Left forelimb (tissue), 1 donor: ENCODE results near the gene KIAA1191.

Experiments
- DNase-seq: peaks from one replicate; pipeline ENCODE4 v3.0.0-alpha.2; 2018; ENCODE audit warnings: low spot score

KIAA1191 gene

DNA sequence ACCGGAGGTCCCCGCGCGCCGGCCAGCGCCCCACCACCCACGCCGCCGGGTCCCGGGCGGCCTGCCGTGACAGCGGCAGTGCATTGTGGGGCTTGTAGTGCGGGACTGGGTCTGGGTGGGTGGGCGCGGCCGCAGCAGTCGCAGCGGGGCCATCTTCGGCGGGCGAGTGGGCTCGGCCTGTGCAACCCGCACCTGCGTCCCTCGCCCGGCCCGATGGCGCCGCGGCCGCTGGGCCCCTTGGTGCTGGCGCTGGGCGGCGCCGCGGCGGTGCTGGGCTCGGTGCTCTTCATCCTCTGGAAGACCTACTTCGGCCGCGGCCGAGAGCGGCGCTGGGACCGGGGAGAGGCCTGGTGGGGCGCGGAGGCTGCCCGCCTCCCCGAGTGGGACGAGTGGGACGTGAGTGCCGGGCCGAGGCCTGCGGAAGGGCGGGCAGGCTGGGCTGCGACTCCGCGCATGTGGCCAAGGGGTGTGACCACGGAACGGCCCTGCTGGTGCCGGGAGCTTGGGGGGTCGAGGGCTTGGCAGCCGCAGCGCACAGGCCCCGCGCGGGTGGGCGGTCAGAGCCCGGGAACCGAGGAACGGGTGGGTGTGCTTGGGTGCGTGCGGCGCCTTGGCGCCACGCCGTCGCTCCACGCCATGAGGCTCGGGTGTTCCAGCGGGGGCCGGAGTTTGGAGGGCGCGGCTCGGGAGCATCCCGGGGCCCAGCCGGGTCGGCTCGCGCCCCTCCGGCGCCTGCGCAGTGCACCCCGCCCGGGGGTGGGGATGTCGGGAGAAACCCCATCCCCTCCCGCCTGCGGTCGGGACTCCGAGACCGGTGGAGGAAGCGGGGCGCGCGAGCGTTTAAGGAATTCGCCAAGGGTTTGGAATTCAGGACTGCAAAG, 4.0 kb upstream of the KIAA1191 start, which contains the start of gene ARL10:
ARL10 (plus strand) TSS at position 137 of the 881 bp plus-strand sequence; CDS start at position 214, 77 bp downstream.
- peak; percentile 82 for DNase-seq

- no peak for DNase-seq
Measured at GRCh38 chr5:176364765-176365350, 3.3 kb upstream of the KIAA1191 start.

- no peak for DNase-seq
Measured at GRCh38 chr5:176362233-176362490, 598 bp upstream of the KIAA1191 start.

DNA sequence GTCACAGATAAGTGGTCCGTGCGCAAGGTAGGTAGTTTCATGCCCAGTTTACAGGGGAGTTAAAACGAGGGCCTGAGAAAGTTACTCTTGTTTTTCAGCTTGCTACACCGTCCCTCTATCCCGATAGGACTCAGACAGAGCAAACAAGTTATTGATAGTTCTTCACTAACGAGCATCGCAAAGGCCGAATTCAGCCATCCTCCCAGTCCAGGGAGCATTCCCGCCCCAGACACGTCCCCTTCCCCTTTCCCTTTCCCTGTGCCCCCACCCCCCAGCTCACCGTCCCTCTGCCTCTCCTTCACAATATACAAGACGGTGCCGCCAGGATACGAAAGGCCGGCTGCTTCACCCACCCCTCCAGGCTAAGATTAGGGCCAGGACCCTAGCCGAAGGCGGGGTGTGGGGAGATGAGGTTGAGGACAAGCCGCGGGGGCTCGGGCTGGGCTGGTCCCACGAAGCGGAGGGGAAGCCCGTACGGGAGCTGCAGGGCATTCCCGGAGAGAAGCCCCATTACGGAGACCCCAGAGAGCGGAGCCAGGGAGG, 599 bp downstream of the KIAA1191 start:
- peak; percentile 69 for DNase-seq

DNA sequence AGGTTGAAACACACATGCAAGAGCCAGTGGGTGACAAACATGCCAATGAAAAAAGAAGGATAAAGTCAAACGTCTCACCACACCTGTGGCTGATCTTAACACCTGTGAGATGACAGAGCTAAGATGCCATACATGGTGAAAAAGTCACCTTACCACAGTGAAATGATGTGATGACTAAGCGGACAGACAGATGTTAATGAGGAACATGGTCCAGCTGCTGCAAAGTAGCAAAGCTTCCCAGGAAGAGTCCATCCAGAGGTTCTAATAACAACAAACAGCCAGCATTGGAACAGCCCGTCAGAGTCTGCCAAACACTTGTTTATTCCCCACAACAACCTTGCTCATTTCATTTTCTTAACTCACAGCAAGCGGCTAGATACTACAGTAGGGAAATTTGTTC, 1.9 kb downstream of the KIAA1191 start:
- DNase-seq: no peak

- no peak for DNase-seq
Measured at GRCh38 chr5:176356179-176356566, 5.4 kb downstream of the KIAA1191 start.

- no peak for DNase-seq
Measured at GRCh38 chr5:176355400-176356178, 6.0 kb downstream of the KIAA1191 start.

- no peak for DNase-seq
Measured at GRCh38 chr5:176353533-176353932, 8.0 kb downstream of the KIAA1191 start.

GRCh38 chr5:176352116-176352878, 9.3 kb downstream of the KIAA1191 start:
- DNase-seq: no peak

- DNase-seq: no peak
Measured at GRCh38 chr5:176350416-176350815, 11.1 kb downstream of the KIAA1191 start.

- no peak for DNase-seq
Measured at GRCh38 chr5:176342766-176343458, 18.7 kb downstream of the KIAA1191 start.

- no peak for DNase-seq
Measured at GRCh38 chr5:176342158-176342483, 19.4 kb downstream of the KIAA1191 start.

DNA sequence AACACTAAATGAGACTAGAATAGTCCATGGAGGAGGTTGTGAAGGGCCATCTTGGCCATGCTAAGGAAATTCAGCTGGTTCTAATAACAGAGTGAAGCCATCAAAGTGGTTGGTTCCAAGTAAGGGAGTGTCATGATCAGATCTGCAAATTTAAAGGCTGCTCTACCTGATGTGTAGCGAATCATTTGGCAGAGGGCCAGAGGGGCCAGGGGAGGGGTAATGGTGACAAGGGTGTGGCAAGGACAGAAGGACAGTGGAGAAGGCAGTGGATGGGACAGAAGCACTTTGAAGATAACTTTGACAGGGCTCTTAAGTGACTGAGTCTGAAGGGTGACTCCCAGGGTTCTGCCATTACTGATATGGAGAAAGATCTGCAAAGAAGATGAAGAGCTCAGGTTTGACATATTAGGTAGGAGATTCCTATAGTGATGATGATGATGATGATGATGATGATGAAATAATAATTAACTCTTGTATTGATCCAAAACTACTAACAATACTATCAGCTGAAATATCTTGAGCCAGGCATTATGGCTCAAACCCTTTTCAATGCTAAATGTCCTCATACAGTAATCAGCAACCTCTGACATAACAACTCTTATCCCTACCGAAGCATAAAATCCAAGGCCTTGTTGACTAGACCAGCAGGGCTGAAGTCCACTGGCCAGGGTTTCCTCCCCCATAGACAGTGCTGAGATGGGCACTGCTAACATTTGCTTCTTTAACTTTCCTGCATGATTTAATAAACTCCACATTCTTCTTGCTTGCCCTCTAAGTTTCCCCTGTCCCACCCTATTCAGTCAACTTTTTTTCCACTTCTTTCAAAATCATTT, 20.0 kb downstream of the KIAA1191 start:
- no peak for DNase-seq

DNA sequence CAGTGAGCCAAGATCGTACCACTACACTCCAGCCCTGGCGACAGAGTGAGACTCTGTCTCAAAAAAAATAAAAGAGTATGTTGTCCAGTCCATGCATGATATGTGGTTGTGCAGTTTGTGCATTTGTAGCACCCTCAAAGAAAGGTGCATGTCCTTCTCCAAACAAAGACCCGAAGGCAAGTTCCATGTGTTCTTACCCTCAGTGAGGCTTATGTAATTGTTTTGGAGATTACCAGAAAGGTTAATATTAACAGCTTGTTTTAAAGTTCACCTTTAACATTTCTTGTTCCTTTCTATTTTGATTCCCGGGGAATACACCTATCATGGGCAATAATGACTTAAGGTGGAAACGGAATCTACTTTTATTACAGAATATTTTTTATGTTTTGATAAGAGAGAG, 22.3 kb downstream of the KIAA1191 start:
- no peak for DNase-seq

- DNase-seq: no peak
Measured at GRCh38 chr5:176337913-176338312, 23.7 kb downstream of the KIAA1191 start.

DNA sequence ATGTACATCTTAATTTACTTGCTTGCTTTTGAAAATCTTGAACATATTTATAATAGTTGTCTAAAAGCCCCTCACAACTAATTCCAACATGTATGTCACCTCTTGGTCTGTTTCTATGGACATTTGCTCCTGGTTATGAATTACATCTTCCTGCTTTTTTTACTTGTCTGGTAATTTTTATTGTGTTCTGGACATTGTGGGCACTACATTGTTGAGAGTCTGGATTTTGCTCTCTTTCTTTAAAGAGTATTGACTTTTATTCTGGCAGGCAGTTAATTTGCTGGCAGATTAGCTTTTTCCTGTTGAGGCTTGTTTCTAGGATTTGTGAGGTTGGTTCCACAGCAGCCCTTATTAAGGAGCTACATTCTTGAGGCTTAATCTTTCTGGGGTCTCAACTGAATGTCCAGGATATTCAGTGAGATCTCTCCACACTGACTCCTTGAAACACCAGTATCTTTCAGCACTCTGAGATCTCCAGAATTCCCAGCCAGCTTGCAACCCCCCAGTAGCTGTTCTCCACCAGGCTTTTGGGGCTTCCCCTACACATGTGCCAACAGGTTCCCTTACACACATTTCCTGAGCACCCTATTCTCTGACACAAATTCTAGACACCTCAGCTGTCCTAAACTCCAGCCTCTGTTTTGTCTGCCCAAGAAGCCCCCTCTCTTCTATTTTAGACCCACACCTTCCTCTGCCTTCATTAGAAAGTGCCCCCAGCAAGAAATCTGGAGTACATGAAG, 27.4 kb downstream of the KIAA1191 start:
- DNase-seq: no peak

GRCh38 chr5:176320577-176320976, 41.0 kb downstream of the KIAA1191 start:
- no peak for DNase-seq

GRCh38 chr5:176319827-176320554, 41.6 kb downstream of the KIAA1191 start:
- no peak for DNase-seq
